HepG2 (cell line): ENCODE results near the gene ZMYM3. TPM values are rescaled to one million over a fixed set of nuclear protein-coding genes. Genes with fewer than 3 reads are reported as not detected.

ENCODE experiments used
- AGO2 ChIP-seq: fragments of 200-400 bp; formaldehyde crosslinking; optimal IDR thresholded peaks from 2 replicates; pipeline ENCODE3; 2017; ENCODE audit warnings: mild to moderate bottlenecking, low read depth, low read length, moderate library complexity
- EP300 ChIP-seq, 3 experiments: sonication (generic) in 1 of 3; formaldehyde crosslinking in 1 of 3; IDR thresholded peaks; 2 replicates each; pipeline versions ENCODE4 v1.5.1 to v1.6.1; 2011 to 2020; ENCODE audit warnings: low read depth in 2 of 3, low read length in 2 of 3, borderline replicate concordance in 1 of 3, improper control_type of control experiment in 1 of 3, mild to moderate bottlenecking in 1 of 3, missing genetic modification reagents in 1 of 3, moderate library complexity in 1 of 3
- HNRNPL ChIP-seq: fragments of 200-400 bp; formaldehyde crosslinking; IDR thresholded peaks from 2 replicates; pipeline ENCODE4 v1.6.1; 2017; ENCODE audit warnings: mild to moderate bottlenecking, low read depth, low read length
- ISX ChIP-seq: sonication (generic); formaldehyde crosslinking; conservative IDR thresholded peaks from 2 replicates; pipeline ENCODE4 v1.5.0; 2020; ENCODE audit warnings: missing genetic modification reagents
- KLF12 ChIP-seq: sonication (generic); formaldehyde crosslinking; IDR thresholded peaks from 2 replicates; pipeline ENCODE4 v1.4.0; 2020; ENCODE audit warnings: missing genetic modification reagents, borderline replicate concordance
- MEF2D ChIP-seq: sonication (generic); formaldehyde crosslinking; IDR thresholded peaks from 2 replicates; pipeline ENCODE4 v1.5.1; 2020; ENCODE audit warnings: mild to moderate bottlenecking, missing genetic modification reagents
- NFKB2 ChIP-seq: sonication (generic); formaldehyde crosslinking; IDR thresholded peaks from 2 replicates; pipeline ENCODE4 v1.4.0; 2020; ENCODE audit warnings: missing genetic modification reagents, borderline replicate concordance
- RELA ChIP-seq: sonication (generic); formaldehyde crosslinking; IDR thresholded peaks from 2 replicates; pipeline ENCODE4 v1.4.0; 2020; ENCODE audit warnings: missing genetic modification reagents
- ZBTB38 ChIP-seq: sonication (generic); formaldehyde crosslinking; IDR thresholded peaks from 2 replicates; pipeline ENCODE4 v1.5.1; 2020; ENCODE audit warnings: mild to moderate bottlenecking, missing genetic modification reagents
- ZNF563 ChIP-seq: sonication (generic); formaldehyde crosslinking; IDR thresholded peaks from 2 replicates; pipeline ENCODE4 v1.8.0; 2022; ENCODE audit warnings: mild to moderate bottlenecking, moderate library complexity, missing genetic modification reagents
- ZNF83 ChIP-seq: sonication (generic); formaldehyde crosslinking; IDR thresholded peaks from 2 replicates; pipeline ENCODE4 v1.4.0; 2020; ENCODE audit warnings: missing genetic modification reagents, mild to moderate bottlenecking, borderline replicate concordance
- polyA plus RNA-seq, 8 experiments: library from polyadenylated mRNA; depleted of rRNA in 3 of 8; stranded (reverse) in 7 of 8; unstranded in 1 of 8; fragments of >200 nt; fragmentation: Illumina TruSeq in 4 of 8; extraction: Trizol in 4 of 8; gene quantifications; 2 replicates each; pipeline versions ENCODE4 v1.2.1 to v1.2.3, GENCODE V29; 2011 to 2016; ENCODE audit warnings: low read depth in 4 of 8, missing spikeins in 1 of 8, mixed read lengths in 1 of 8; ENCODE audit not compliant: insufficient read depth in 1 of 8
- total RNA-seq, 5 experiments: library from RNA; depleted of rRNA; stranded (reverse); fragments of >200 nt; fragmentation: Illumina TruSeq; extraction: Trizol; gene quantifications; 2 replicates each; pipeline ENCODE4 v1.2.3, GENCODE V29; 2016; ENCODE audit warnings: low read depth in 1 of 5
- TF ChIP-seq, protein P1 (sequence below): sonication (generic); formaldehyde crosslinking; IDR thresholded peaks from 2 replicates; pipeline ENCODE4 v1.8.1; 2022; ENCODE audit warnings: mild to moderate bottlenecking, missing genetic modification reagents
- TF ChIP-seq, protein P2 (sequence below): sonication (generic); formaldehyde crosslinking; IDR thresholded peaks from 2 replicates; pipeline ENCODE4 v1.4.0; 2020; ENCODE audit warnings: mild to moderate bottlenecking, missing genetic modification reagents
- TF ChIP-seq, protein P3 (sequence below): sonication (generic); formaldehyde crosslinking; IDR thresholded peaks from 2 replicates; pipeline ENCODE4 v1.4.0; 2020; ENCODE audit warnings: mild to moderate bottlenecking, low read depth, missing genetic modification reagents
- TF ChIP-seq, protein P4 (sequence below): sonication (generic); formaldehyde crosslinking; conservative IDR thresholded peaks from 2 replicates; pipeline ENCODE4 v1.4.0; 2020; ENCODE audit warnings: missing genetic modification reagents
- TF ChIP-seq, protein P5 (sequence below): sonication (generic); formaldehyde crosslinking; IDR thresholded peaks from 2 replicates; pipeline ENCODE4 v1.8.1; 2023; ENCODE audit warnings: missing genetic modification reagents, inconsistent platforms, borderline replicate concordance
- TF ChIP-seq, protein P6 (sequence below): IDR thresholded peaks from 2 replicates; pipeline ENCODE4 v1.6.1; 2016; ENCODE audit warnings: missing compliant biosample characterization, missing genetic modification reagents, borderline replicate concordance

ZMYM3 gene
- total and polyA plus RNA-seq, 2 of the 13 experiments (the other 11 are each of a cell fraction or from before 2014, with no cell fraction given) = 26.4 to 35.4 TPM

DNA sequence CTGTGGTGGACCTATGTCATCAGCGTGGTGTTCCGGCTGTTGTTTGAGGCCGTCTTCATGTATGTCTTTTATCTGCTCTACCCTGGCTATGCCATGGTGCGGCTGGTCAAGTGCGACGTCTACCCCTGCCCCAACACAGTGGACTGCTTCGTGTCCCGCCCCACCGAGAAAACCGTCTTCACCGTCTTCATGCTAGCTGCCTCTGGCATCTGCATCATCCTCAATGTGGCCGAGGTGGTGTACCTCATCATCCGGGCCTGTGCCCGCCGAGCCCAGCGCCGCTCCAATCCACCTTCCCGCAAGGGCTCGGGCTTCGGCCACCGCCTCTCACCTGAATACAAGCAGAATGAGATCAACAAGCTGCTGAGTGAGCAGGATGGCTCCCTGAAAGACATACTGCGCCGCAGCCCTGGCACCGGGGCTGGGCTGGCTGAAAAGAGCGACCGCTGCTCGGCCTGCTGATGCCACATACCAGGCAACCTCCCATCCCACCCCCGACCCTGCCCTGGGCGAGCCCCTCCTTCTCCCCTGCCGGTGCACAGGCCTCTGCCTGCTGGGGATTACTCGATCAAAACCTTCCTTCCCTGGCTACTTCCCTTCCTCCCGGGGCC lies 29.7 kb downstream of the ZMYM3 start (continued):
- TF ChIP-seq, protein P1, sequence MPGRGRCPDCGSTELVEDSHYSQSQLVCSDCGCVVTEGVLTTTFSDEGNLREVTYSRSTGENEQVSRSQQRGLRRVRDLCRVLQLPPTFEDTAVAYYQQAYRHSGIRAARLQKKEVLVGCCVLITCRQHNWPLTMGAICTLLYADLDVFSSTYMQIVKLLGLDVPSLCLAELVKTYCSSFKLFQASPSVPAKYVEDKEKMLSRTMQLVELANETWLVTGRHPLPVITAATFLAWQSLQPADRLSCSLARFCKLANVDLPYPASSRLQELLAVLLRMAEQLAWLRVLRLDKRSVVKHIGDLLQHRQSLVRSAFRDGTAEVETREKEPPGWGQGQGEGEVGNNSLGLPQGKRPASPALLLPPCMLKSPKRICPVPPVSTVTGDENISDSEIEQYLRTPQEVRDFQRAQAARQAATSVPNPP (CRISPR knock-in tag) = no peak
- TF ChIP-seq AGO2 (peak; percentile 89), NFKB2 (CRISPR knock-in tag) (no peak), MEF2D (CRISPR knock-in tag) (no peak), ISX (CRISPR knock-in tag) (no peak), ZBTB38 (CRISPR knock-in tag) (peak; percentile 68), ZNF563 (CRISPR knock-in tag) (no peak), EP300 (IDR thresholded peaks at IDR 0.05; ENCODE audit: low read depth in 2 of 2, low read length in 2 of 2) (no peak), EP300 (CRISPR knock-in tag; IDR thresholded peaks at IDR 0.05; ENCODE audit: borderline replicate concordance) (no peak), RELA (CRISPR knock-in tag) (no peak), KLF12 (no peak), ZNF83 (no peak), HNRNPL (peak; percentile 78; the same call in 1 of the 2 replicates)
- TF ChIP-seq, protein P2, sequence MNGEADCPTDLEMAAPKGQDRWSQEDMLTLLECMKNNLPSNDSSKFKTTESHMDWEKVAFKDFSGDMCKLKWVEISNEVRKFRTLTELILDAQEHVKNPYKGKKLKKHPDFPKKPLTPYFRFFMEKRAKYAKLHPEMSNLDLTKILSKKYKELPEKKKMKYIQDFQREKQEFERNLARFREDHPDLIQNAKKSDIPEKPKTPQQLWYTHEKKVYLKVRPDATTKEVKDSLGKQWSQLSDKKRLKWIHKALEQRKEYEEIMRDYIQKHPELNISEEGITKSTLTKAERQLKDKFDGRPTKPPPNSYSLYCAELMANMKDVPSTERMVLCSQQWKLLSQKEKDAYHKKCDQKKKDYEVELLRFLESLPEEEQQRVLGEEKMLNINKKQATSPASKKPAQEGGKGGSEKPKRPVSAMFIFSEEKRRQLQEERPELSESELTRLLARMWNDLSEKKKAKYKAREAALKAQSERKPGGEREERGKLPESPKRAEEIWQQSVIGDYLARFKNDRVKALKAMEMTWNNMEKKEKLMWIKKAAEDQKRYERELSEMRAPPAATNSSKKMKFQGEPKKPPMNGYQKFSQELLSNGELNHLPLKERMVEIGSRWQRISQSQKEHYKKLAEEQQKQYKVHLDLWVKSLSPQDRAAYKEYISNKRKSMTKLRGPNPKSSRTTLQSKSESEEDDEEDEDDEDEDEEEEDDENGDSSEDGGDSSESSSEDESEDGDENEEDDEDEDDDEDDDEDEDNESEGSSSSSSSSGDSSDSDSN (CRISPR knock-in tag) = no peak
- TF ChIP-seq, protein P3, sequence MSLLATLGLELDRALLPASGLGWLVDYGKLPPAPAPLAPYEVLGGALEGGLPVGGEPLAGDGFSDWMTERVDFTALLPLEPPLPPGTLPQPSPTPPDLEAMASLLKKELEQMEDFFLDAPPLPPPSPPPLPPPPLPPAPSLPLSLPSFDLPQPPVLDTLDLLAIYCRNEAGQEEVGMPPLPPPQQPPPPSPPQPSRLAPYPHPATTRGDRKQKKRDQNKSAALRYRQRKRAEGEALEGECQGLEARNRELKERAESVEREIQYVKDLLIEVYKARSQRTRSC (CRISPR knock-in tag) = no peak
- TF ChIP-seq, protein P4, sequence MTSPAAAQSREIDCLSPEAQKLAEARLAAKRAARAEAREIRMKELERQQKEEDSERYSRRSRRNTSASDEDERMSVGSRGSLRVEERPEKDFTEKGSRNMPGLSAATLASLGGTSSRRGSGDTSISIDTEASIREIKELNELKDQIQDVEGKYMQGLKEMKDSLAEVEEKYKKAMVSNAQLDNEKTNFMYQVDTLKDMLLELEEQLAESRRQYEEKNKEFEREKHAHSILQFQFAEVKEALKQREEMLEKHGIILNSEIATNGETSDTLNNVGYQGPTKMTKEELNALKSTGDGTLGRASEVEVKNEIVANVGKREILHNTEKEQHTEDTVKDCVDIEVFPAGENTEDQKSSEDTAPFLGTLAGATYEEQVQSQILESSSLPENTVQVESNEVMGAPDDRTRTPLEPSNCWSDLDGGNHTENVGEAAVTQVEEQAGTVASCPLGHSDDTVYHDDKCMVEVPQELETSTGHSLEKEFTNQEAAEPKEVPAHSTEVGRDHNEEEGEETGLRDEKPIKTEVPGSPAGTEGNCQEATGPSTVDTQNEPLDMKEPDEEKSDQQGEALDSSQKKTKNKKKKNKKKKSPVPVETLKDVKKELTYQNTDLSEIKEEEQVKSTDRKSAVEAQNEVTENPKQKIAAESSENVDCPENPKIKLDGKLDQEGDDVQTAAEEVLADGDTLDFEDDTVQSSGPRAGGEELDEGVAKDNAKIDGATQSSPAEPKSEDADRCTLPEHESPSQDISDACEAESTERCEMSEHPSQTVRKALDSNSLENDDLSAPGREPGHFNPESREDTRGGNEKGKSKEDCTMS (CRISPR knock-in tag) = no peak
- TF ChIP-seq, protein P5, sequence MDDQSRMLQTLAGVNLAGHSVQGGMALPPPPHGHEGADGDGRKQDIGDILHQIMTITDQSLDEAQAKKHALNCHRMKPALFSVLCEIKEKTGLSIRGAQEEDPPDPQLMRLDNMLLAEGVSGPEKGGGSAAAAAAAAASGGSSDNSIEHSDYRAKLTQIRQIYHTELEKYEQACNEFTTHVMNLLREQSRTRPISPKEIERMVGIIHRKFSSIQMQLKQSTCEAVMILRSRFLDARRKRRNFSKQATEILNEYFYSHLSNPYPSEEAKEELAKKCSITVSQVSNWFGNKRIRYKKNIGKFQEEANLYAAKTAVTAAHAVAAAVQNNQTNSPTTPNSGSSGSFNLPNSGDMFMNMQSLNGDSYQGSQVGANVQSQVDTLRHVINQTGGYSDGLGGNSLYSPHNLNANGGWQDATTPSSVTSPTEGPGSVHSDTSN = no peak
- TF ChIP-seq, protein P6, sequence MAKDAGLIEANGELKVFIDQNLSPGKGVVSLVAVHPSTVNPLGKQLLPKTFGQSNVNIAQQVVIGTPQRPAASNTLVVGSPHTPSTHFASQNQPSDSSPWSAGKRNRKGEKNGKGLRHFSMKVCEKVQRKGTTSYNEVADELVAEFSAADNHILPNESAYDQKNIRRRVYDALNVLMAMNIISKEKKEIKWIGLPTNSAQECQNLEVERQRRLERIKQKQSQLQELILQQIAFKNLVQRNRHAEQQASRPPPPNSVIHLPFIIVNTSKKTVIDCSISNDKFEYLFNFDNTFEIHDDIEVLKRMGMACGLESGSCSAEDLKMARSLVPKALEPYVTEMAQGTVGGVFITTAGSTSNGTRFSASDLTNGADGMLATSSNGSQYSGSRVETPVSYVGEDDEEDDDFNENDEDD (CRISPR knock-in tag) = no peak
